Activated CD4-positive, alpha-beta T cell treated with anti-CD3 and anti-CD28 coated beads, Interleukin-2, amount 10 ng/mL, durations not matched to agents 24 days and 14 days (primary cell): ENCODE results near the gene CHD3. TPM values are rescaled to one million over a fixed set of nuclear protein-coding genes. Genes with fewer than 3 reads are reported as not detected.

Experiments used
- DNase-seq: peaks from one replicate; pipeline ENCODE4 v3.0.0; 2022
- H3K27ac Mint-ChIP-seq: one replicate; pipeline ENCODE4 v1.8.0; 2022; ENCODE audit warnings: mild to moderate bottlenecking, mixed read lengths
- H3K27me3 Mint-ChIP-seq: one replicate; pipeline ENCODE4 v1.8.0; 2022; ENCODE audit warnings: mixed read lengths
- H3K36me3 Mint-ChIP-seq: one replicate; pipeline ENCODE4 v1.8.0; 2022; ENCODE audit warnings: low read depth, mild to moderate bottlenecking, mixed read lengths
- H3K4me1 Mint-ChIP-seq: one replicate; pipeline ENCODE4 v1.8.0; 2021; ENCODE audit warnings: mixed read lengths
- H3K4me3 Mint-ChIP-seq: one replicate; pipeline ENCODE4 v1.8.0; 2022; ENCODE audit warnings: mild to moderate bottlenecking, moderate library complexity, mixed read lengths
- H3K9me3 Mint-ChIP-seq: one replicate; pipeline ENCODE4 v1.8.0; 2021; ENCODE audit warnings: mixed read lengths
- intact Hi-C: fragments of 100-400 bp; cut with micrococcal nuclease; formaldehyde crosslinking; loops from one replicate; pipeline ENCODE4 v1.15.1; 2023
- total RNA-seq: library from RNA; stranded (reverse); gene quantifications from 2 replicates; pipeline ENCODE4 v1.2.3, GENCODE V29; 2022

The CHD3 gene
- total RNA-seq, 1 donor from 2014 or later = 158 TPM

- no peaks in the 10 kb centered on the region for H3K27me3 Mint-ChIP-seq
- peaks cover 19% of the 10 kb centered on the region for H3K36me3 Mint-ChIP-seq
- intact Hi-C loops = loop anchor here (5.0 to 10.0 kb wide), 3 partner anchors 42 to 355 kb away; partner anchors contain the start of genes CHD3, RANGRF, TP53 and WRAP53
- peaks cover 30% of the 10 kb centered on the region for H3K4me1 Mint-ChIP-seq
- peak within 1 kb of the TSS; percentile 99 for H3K27ac Mint-ChIP-seq
- H3K9me3 Mint-ChIP-seq = no peaks in the 10 kb centered on the region
- H3K4me3 Mint-ChIP-seq = peak within 1 kb of the TSS; percentile 98
- DNase-seq = peak; percentile 85
Observed at GRCh38 chr17:7929158-7930023, 40.8 kb downstream of the CHD3 start, which contains the start of gene KCNAB3. KCNAB3 (minus strand) TSS chr17:7929856; CDS start chr17:7929435, 421 bp downstream.

DNA sequence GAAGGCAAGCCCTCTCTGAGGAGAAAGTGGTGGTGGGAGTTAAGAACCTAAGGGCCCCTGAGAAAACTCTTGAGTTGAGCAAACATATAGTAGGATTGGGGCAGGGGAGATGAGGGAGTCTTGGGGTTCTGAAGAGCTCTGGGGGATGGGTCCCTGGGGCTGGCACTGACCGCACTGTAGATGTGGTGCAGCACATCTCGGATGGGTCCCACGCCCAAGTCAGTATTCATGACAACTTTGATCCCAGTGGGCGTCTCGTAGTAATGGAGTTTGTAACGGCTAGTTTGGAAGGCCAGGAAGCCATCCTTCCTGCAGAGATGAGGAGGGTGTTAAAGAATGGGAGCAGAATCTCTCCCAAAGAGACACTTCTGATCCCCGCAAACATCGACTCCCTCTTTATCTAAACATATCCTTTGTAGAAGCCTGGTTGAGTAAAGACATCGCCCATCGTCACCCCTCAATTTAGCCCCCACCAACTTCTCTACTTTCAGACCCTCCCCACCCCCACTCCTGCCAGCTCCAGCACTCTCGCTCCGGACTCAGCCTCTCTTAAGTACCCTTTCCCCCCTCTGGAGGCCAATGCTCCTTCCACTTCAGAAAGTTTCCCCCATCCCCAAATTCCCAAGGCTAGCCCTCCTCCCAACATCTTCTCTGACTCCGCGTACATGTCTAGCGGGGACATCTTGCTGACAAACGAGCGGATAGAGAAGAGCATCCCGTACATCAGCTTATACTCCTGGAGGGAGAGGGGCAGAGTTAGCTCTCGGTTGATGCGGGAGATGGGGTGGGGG is 42.4 kb downstream of the CHD3 start:
- Mint-ChIP-seq H3K27me3 (no peaks in the 10 kb centered on the region), H3K36me3 (peaks cover 31% of the 10 kb centered on the region), H3K9me3 (no peaks in the 10 kb centered on the region), H3K27ac (peak overlapping the region; percentile 99), H3K4me1 (peaks cover 37% of the 10 kb centered on the region), H3K4me3 (peak overlapping the region; percentile 98)
- no peak for DNase-seq
- intact Hi-C loops = loop anchor here (1.0 to 10.0 kb wide), 4 partner anchors 9 to 354 kb away; partner anchors contain the start of genes CHD3, RANGRF, TP53 and WRAP53

GRCh38 chr17:7931709-7932482 is 43.3 kb downstream of the CHD3 start, which contains the start of the genes CNTROB and TRAPPC1:
CNTROB (plus strand) TSS chr17:7932206; CDS start chr17:7933080, 874 bp downstream.
TRAPPC1 (minus strand) TSS chr17:7931946; CDS start chr17:7931829, 117 bp downstream.
- intact Hi-C loops = loop anchor here (1.0 to 10.0 kb wide), 8 partner anchors 10 to 353 kb away; partner anchors contain the start of genes CHD3, NAA38, RANGRF and TP53
- Mint-ChIP-seq H3K27me3 (no peaks in the 10 kb centered on the region), H3K9me3 (no peaks in the 10 kb centered on the region), H3K36me3 (peaks cover 37% of the 10 kb centered on the region), H3K27ac (peak within 1 kb of the TSS; percentile 99), H3K4me3 (peak within 1 kb of the TSS; percentile 98), H3K4me1 (peaks cover 42% of the 10 kb centered on the region)
- DNase-seq = peak; percentile 100

- intact Hi-C loops = loop anchor here (1.0 to 10.0 kb wide), 7 partner anchors 17 to 352 kb away; partner anchors contain the start of genes CHD3, NAA38, RANGRF and TP53
- DNase-seq = peak; percentile 82
- Mint-ChIP-seq H3K9me3 (no peaks in the 10 kb centered on the region), H3K27me3 (no peaks in the 10 kb centered on the region), H3K27ac (peak overlapping the region; percentile 99), H3K4me1 (peaks cover 44% of the 10 kb centered on the region), H3K36me3 (peaks cover 39% of the 10 kb centered on the region), H3K4me3 (peak overlapping the region; percentile 98)
Observed at GRCh38 chr17:7932483-7932891, 43.9 kb downstream of the CHD3 start.

DNA sequence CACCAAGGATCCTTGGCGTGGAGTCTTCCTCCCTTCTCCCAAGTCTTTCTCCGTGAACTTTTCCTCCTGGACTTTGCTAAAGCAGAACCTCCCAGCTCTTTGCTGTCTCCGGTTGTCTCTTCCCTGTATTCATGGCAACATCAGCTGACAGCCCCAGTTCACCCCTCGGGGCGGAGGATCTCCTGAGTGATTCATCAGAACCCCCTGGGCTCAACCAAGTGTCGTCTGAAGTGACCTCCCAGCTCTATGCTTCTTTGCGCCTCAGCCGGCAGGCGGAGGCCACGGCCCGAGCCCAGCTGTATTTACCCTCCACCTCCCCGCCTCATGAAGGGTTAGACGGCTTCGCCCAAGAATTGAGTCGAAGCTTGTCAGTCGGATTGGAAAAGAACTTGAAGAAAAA is 44.4 kb downstream of the CHD3 start:
- intact Hi-C loops = loop anchor here (1.0 to 10.0 kb wide), 7 partner anchors 18 to 352 kb away; partner anchors contain the start of genes CHD3, NAA38, RANGRF and TP53
- Mint-ChIP-seq H3K36me3 (peaks cover 39% of the 10 kb centered on the region), H3K9me3 (no peaks in the 10 kb centered on the region), H3K4me3 (peak overlapping the region; percentile 98), H3K27me3 (no peaks in the 10 kb centered on the region), H3K27ac (peak overlapping the region; percentile 99), H3K4me1 (peaks cover 44% of the 10 kb centered on the region)
- DNase-seq = peak; percentile 78

DNA sequence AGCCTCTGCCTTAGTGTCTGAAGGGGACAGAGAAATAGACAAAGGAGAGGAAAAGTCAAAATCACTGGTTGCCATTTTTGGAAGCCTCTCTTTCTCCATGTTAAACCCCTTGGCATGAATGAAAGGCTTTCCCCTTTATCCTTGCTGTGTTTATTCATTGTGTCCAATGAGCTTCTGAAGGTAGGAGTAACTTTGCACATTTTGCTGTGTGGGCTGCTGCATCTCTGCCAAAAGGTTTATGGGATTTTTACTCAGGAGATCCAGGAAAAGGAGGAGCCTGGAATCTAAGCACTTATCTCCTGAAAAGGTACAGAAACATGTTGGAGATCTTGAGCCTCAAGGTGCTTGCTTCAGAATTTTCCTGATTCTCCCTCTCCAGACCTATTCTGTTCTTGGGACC is 47.3 kb downstream of the CHD3 start:
- Mint-ChIP-seq H3K4me3 (no peak overlapping the region), H3K36me3 (peaks cover 51% of the 10 kb centered on the region), H3K4me1 (peaks cover 41% of the 10 kb centered on the region), H3K27me3 (no peaks in the 10 kb centered on the region), H3K27ac (no peak overlapping the region), H3K9me3 (no peaks in the 10 kb centered on the region)
- intact Hi-C loops = loop anchor here (10.0 kb wide), 1 partner anchor 349 kb away; the partner anchor contains the start of gene RANGRF
- DNase-seq = no peak

GRCh38 chr17:7940034-7940433 is 51.4 kb downstream of the CHD3 start:
- H3K9me3 Mint-ChIP-seq = no peaks in the 10 kb centered on the region
- intact Hi-C loops = no loop called here
- no peak overlapping the region for H3K27ac Mint-ChIP-seq
- H3K4me1 Mint-ChIP-seq = peaks cover 11% of the 10 kb centered on the region
- no peak overlapping the region for H3K4me3 Mint-ChIP-seq
- no peaks in the 10 kb centered on the region for H3K27me3 Mint-ChIP-seq
- DNase-seq = no peak
- H3K36me3 Mint-ChIP-seq = peaks cover 62% of the 10 kb centered on the region

DNA sequence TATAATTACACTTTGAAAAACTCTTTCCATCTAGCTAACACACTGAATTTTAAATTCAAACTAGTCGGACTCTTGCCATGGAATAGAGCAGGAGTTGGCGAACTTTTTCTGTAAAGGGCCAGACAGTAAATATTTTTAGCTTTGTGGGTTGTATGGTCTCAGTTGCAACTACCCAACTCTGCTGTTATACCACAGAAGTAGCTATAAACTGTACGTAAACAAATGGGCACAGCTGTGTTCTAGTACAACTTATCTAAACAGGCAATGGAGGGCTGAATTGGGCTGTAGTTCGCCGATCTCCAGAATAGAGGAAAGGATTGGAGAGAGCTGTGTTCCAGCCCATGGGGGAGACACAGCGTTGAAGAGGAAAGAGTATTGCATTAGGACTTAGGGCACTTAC is 52.2 kb downstream of the CHD3 start:
- no peak overlapping the region for H3K27ac Mint-ChIP-seq
- H3K4me1 Mint-ChIP-seq = peaks cover 8% of the 10 kb centered on the region
- no peak overlapping the region for H3K4me3 Mint-ChIP-seq
- no peak for DNase-seq
- H3K27me3 Mint-ChIP-seq = no peaks in the 10 kb centered on the region
- H3K36me3 Mint-ChIP-seq = peaks cover 61% of the 10 kb centered on the region
- no peaks in the 10 kb centered on the region for H3K9me3 Mint-ChIP-seq
- intact Hi-C loops = no loop called here

DNA sequence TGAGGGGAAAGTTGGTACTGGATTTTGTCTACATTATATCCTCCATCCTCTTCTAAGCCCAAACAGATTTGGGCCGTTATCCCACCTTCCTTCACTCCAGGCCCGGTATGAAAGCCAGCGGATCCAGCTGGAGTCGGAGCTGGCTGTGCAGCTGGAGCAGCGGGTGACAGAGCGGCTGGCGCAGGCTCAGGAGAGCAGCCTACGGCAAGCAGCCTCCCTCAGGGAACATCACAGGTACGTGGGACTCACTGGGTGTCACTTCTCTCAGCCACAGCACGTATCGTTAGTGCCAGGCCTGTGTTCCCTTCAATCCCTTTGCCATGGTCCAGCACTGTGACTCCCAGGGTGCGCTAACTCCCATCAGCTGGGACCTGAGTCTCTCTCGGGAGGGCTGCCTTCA is 54.7 kb downstream of the CHD3 start:
- H3K9me3 Mint-ChIP-seq = no peaks in the 10 kb centered on the region
- intact Hi-C loops = no loop called here
- no peak overlapping the region for H3K27ac Mint-ChIP-seq
- H3K27me3 Mint-ChIP-seq = no peaks in the 10 kb centered on the region
- H3K36me3 Mint-ChIP-seq = peaks cover 64% of the 10 kb centered on the region
- no peak overlapping the region for H3K4me3 Mint-ChIP-seq
- no peak for DNase-seq
- peaks cover 2% of the 10 kb centered on the region for H3K4me1 Mint-ChIP-seq

- DNase-seq = no peak
- no peak overlapping the region for H3K27ac Mint-ChIP-seq
- H3K4me3 Mint-ChIP-seq = no peak overlapping the region
- no peaks in the 10 kb centered on the region for H3K9me3 Mint-ChIP-seq
- H3K27me3 Mint-ChIP-seq = no peaks in the 10 kb centered on the region
- peaks cover 2% of the 10 kb centered on the region for H3K4me1 Mint-ChIP-seq
- H3K36me3 Mint-ChIP-seq = peaks cover 70% of the 10 kb centered on the region
- intact Hi-C loops = no loop called here
Observed at GRCh38 chr17:7944326-7944725, 55.7 kb downstream of the CHD3 start.

DNA sequence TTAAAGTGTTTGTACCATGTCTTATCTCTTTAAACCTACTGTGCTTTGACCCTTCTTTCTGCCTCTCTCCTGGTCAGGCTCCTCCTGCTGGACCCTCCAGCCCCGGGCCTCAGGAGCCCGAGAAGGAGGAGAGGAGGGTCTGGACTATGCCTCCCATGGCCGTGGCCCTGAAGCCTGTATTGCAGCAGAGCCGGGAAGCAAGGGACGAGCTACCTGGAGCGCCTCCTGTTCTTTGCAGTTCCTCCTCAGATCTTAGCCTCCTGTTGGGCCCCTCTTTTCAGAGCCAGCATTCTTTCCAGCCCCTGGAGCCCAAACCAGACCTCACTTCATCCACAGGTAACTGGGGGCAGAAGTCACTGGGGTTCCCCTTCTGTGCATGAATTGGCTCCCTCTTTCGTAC is 57.1 kb downstream of the CHD3 start:
- Mint-ChIP-seq H3K36me3 (peaks cover 64% of the 10 kb centered on the region), H3K4me3 (no peak overlapping the region), H3K4me1 (peaks cover 3% of the 10 kb centered on the region), H3K27ac (no peak overlapping the region), H3K27me3 (no peaks in the 10 kb centered on the region), H3K9me3 (no peaks in the 10 kb centered on the region)
- DNase-seq = no peak
- intact Hi-C loops = no loop called here

- Mint-ChIP-seq H3K27ac (no peak overlapping the region), H3K4me1 (peaks cover 7% of the 10 kb centered on the region), H3K4me3 (no peak overlapping the region), H3K36me3 (peaks cover 57% of the 10 kb centered on the region), H3K9me3 (no peaks in the 10 kb centered on the region), H3K27me3 (no peaks in the 10 kb centered on the region)
- no peak for DNase-seq
- intact Hi-C loops = no loop called here
Observed at GRCh38 chr17:7946441-7946840, 57.9 kb downstream of the CHD3 start.

DNA sequence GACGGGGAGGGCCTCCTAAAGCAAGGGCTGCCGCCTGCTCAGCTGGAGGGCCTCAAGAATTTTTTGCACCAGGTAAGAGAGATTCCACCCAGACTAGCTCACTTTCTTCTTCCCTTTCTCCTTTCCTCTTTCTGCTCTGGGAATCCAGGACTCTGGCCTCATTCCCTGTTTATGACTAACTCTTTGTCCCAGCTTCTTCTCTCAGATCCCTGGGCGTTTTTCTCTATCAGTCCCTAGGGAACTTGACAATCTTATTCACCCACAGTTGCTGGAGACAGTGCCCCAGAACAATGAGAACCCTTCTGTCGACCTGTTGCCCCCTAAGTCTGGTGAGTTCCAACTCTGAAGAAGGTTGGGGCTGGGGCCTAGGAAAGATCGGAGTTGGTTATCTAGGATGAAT is 59.1 kb downstream of the CHD3 start:
- H3K27ac Mint-ChIP-seq = no peak overlapping the region
- intact Hi-C loops = no loop called here
- H3K4me3 Mint-ChIP-seq = no peak overlapping the region
- DNase-seq = no peak
- peaks cover 53% of the 10 kb centered on the region for H3K36me3 Mint-ChIP-seq
- H3K4me1 Mint-ChIP-seq = peaks cover 16% of the 10 kb centered on the region
- no peaks in the 10 kb centered on the region for H3K27me3 Mint-ChIP-seq
- no peaks in the 10 kb centered on the region for H3K9me3 Mint-ChIP-seq
